K562 (cell line): ENCODE data around the gene TPD52L2. TPM values are rescaled to one million over a fixed set of nuclear protein-coding genes. Genes with fewer than 3 reads are reported as not detected.
A peak's percentile ranks its signal among the peaks of the same experiment; 100 is the strongest.
"Not testable (repeated sequence)": the region's sequence is repeated elsewhere in the genome, so short reads cannot be mapped to it uniquely, and the experiment has no call there.

Source experiments
- ATAC-seq: fragments of 200-7000 bp; cut with Tn5 transposase; 3 replicates; pipeline ENCODE4 v1.9.1; 2020; ENCODE audit warnings: moderate library complexity
- BruUV-seq: library from RNA; stranded (reverse); fragments of 400-500 nt; replicated peaks from 2 replicates; lab custom pipeline; 2021; lab: Mats Ljungman, UMichigan
- CTCF ChIA-PET: fragments of 300-600 bp; formaldehyde crosslinking; extraction: SDS; loops from one replicate; lab custom pipeline; 2021; ENCODE audit warnings: low intra/inter-chr PET ratio; lab: Yijun Ruan, JAX
- POLR2A ChIA-PET: fragments of 300-600, 350-650 bp; sonication (Branson Sonifier 250); formaldehyde crosslinking; extraction: SDS; loops from one replicate; lab custom pipeline; 2021; ENCODE audit warnings: antibody characterized with exemption, inconsistent platforms; lab: Yijun Ruan, JAX
- DNase-seq, 4 experiments: peaks; one replicate each; pipeline versions ENCODE4 v3.0.0 to v3.0.0-alpha.2; 2011 to 2018; ENCODE audit warnings: low spot score in 3 of 4, mixed read lengths in 3 of 4; ENCODE audit errors: extremely low read depth in 1 of 4
- FAIRE-seq: peaks from 2 replicates; lab custom pipeline; 2011; peaks lifted over from hg19 to GRCh38; lab: Jason Lieb, UNC
- H2AFZ ChIP-seq: 2 replicates; pipeline ENCODE4 v1.6.0; 2011; ENCODE audit warnings: low read depth, low read length, control low read depth, inconsistent platforms
- H3K27ac ChIP-seq: fragments of 200-600 bp; 3 replicates; pipeline ENCODE4 v1.8.0; 2011; ENCODE audit warnings: low read depth, mild to moderate bottlenecking, control low read depth, inconsistent platforms, low read length, moderate library complexity, mixed read lengths; ENCODE audit errors: extremely low read depth
- H3K27me3 ChIP-seq, 2 experiments: fragments of 300-600 bp in 1 of 2; 2 replicates in 1 of 2; 3 replicates in 1 of 2; pipeline versions ENCODE4 v1.6.0 to v1.8.0; 2011; ENCODE audit warnings: inconsistent platforms in 2 of 2, low read length in 2 of 2, mild to moderate bottlenecking in 1 of 2, mixed read lengths in 1 of 2, moderate library complexity in 1 of 2; ENCODE audit not compliant: control insufficient read depth in 2 of 2, insufficient read depth in 2 of 2
- H3K36me3 ChIP-seq: fragments of 300-600 bp; 3 replicates; pipeline ENCODE4 v1.8.0; 2011; ENCODE audit warnings: mild to moderate bottlenecking, low read length, inconsistent platforms; ENCODE audit not compliant: control insufficient read depth, insufficient read depth
- H3K4me1 ChIP-seq, 2 experiments: fragments of 200-600 bp in 1 of 2; replicated peaks in 1 of 2; 2 replicates in 1 of 2; 3 replicates in 1 of 2; pipeline versions ENCODE4 v1.5.1 to v1.8.0; 2011; ENCODE audit warnings: inconsistent platforms in 2 of 2, low read length in 2 of 2, mild to moderate bottlenecking in 1 of 2, mixed read lengths in 1 of 2, moderate library complexity in 1 of 2; ENCODE audit not compliant: control insufficient read depth in 2 of 2, insufficient read depth in 2 of 2
- H3K4me2 ChIP-seq: 2 replicates; pipeline ENCODE4 v1.6.1; 2011; ENCODE audit warnings: low read length, control low read depth, inconsistent platforms, mixed read lengths; ENCODE audit not compliant: insufficient read depth
- H3K4me3 ChIP-seq: fragments of 200-600 bp; sonication (generic), shearing (Covaris generic); 2 replicates; pipeline ENCODE4 v1.5.1; 2016; ENCODE audit warnings: control low read depth, inconsistent platforms
- H3K79me2 ChIP-seq: fragments of 200-600 bp; 3 replicates; pipeline ENCODE4 v1.8.0; 2011; ENCODE audit warnings: low read length, inconsistent platforms; ENCODE audit not compliant: control insufficient read depth, insufficient read depth
- H3K9ac ChIP-seq, 2 experiments: 2 replicates each; pipeline versions ENCODE4 v1.6.0 to v1.6.1; 2011; ENCODE audit warnings: low read depth in 2 of 2, low read length in 2 of 2, control low read depth in 1 of 2, inconsistent platforms in 1 of 2, mild to moderate bottlenecking in 1 of 2, mixed read lengths in 1 of 2; ENCODE audit not compliant: insufficient read depth in 1 of 2
- H3K9me1 ChIP-seq: one replicate; pipeline ENCODE4 v1.6.0; 2011; ENCODE audit warnings: inconsistent platforms, mild to moderate bottlenecking, low read length, moderate library complexity; ENCODE audit not compliant: control insufficient read depth, insufficient read depth
- H3K9me3 ChIP-seq: replicated peaks from 2 replicates; pipeline ENCODE4 v1.5.1; 2011; ENCODE audit warnings: low read depth, low read length, inconsistent platforms; ENCODE audit not compliant: control insufficient read depth, insufficient read depth
- H4K20me1 ChIP-seq: replicated peaks from 2 replicates; pipeline ENCODE4 v1.6.1; 2011; ENCODE audit warnings: low read length, inconsistent platforms, mixed read lengths; ENCODE audit not compliant: control insufficient read depth, insufficient read depth
- CREB3L1 ChIP-seq: fragments of 450-650 bp; IDR thresholded peaks from 2 replicates; pipeline ENCODE4 v1.6.1; 2014; ENCODE audit warnings: low read depth, mild to moderate bottlenecking, moderate library complexity, borderline replicate concordance
- RBFOX2 ChIP-seq: fragments of 200-400 bp; formaldehyde crosslinking; IDR thresholded peaks from 2 replicates; pipeline ENCODE4 v1.6.1; 2017; ENCODE audit warnings: low read depth, mild to moderate bottlenecking, low read length, moderate library complexity
- WGBS: fragments of 100-300 bp; shearing (Covaris generic); methylation state at CpG from one replicate; pipeline ENCODE4 v1.1.6; 2016; ENCODE audit warnings: low coverage, mixed read lengths; ENCODE audit not compliant: insufficient coverage; ENCODE audit errors: missing lambda C conversion rate; 5-methylcytosine and 5-hydroxymethylcytosine counted together
- in situ Hi-C: fragments of 300-500 bp; cut with MboI; formaldehyde crosslinking; loops from 4 replicates; pipeline ENCODE4 v1.15.0; 2018; ENCODE audit warnings: inconsistent platforms, mixed read lengths
- intact Hi-C: fragments of 100-400 bp; cut with micrococcal nuclease; formaldehyde crosslinking; loops from 2 replicates; pipeline ENCODE4 v1.14.2; 2022
- polyA plus RNA-seq, 8 experiments: library from polyadenylated mRNA; depleted of rRNA in 4 of 8; stranded (reverse) in 5 of 8; unstranded in 3 of 8; fragments of >200 nt; fragmentation: Nextera tagmentation in 2 of 8; fragmentation: Illumina TruSeq in 1 of 8; extraction: Ambion mirVana in 2 of 8; extraction: Trizol in 1 of 8; gene quantifications; 2 replicates each; pipeline versions ENCODE4 v1.2.1 to v1.2.3, GENCODE V29; 2011 to 2014; ENCODE audit warnings: inconsistent platforms in 1 of 8, missing spikeins in 1 of 8
- total RNA-seq, 7 experiments: library from RNA; depleted of rRNA in 6 of 7; stranded (reverse); fragments of >200 nt in 6 of 7; fragmentation: Illumina TruSeq in 2 of 7; extraction: Trizol in 2 of 7; gene quantifications; 2 replicates each; pipeline versions ENCODE4 v1.2.1 to v1.2.3, GENCODE V29; 2011 to 2021; ENCODE audit warnings: low replicate concordance in 1 of 7

TPD52L2 gene
- total and polyA plus RNA-seq, 9 of the 15 experiments (the other 6 are each of a cell fraction or from before 2014, with no cell fraction given), result 1.9 to 117 (median 74.6) TPM

GRCh38 chr20:63874241-63874640, 9.2 kb downstream of the TPD52L2 start:
- H3K4me3 ChIP-seq, H3K9me3 ChIP-seq, DNase-seq, intact Hi-C loops, H3K4me2 ChIP-seq, H3K27ac ChIP-seq, H3K4me1 ChIP-seq, H3K9me1 ChIP-seq, FAIRE-seq, CTCF ChIA-PET, H3K27me3 ChIP-seq, H3K79me2 ChIP-seq, H3K9ac ChIP-seq, H2AFZ ChIP-seq, ATAC-seq, H4K20me1 ChIP-seq, BruUV-seq, in situ Hi-C loops: not testable (repeated sequence)
- peaks cover 87% of the 10 kb centered on the region for H3K36me3 ChIP-seq
- POLR2A ChIA-PET, result interaction anchor here (0.7 kb wide), 1 partner anchor 20 kb away, joined by 3 read pairs; the partner anchor contains the start of gene DNAJC5
- 90% methylated on average over 4 of the region's 7 CpGs for WGBS

DNA sequence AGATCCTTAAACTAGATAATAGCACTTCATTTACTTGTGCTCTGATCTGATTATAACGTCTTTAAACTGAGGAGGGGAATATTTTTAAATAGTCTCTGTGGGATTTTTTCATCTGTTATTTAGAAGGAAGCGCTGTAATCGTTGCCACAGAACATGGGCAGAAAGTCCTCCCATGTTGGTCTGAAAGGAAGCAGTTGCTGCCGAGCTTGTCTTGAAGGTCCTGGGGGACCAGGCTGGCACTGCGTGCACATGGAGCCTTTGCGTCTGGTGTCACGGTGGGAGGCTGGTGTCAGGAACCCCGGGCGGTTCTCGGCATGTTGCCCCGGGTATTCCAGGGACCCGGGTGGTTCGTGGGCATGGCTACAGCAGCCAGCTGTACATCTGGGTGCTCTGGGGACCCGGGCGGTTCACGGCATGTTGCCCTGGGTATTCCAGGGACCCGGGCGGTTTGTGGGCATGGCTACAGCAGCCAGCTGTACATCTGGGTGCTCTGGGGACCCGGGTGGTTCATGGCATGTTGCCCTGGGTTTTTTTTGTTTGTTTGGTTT, 11.5 kb downstream of the TPD52L2 start:
- WGBS, result 91% methylated on average over 18 of the region's 19 CpGs
- TF ChIP-seq RBFOX2 (peak; percentile 53), CREB3L1 (no peak)
- H3K9me1 ChIP-seq, result no peaks in the 10 kb centered on the region
- no peaks in the 10 kb centered on the region for H3K4me1 ChIP-seq
- FAIRE-seq (no peak), DNase-seq (no peak), ATAC-seq (no peak)
- H2AFZ ChIP-seq, result no peak overlapping the region
- no peak overlapping the region for H3K27ac ChIP-seq
- POLR2A ChIA-PET, result interaction anchor here (0.6 to 4.1 kb wide), 3 partner anchors 8 to 15 kb away, joined by 3 to 39 read pairs (median 3); partner anchors contain the start of gene TPD52L2
- no TSS peak for BruUV-seq
- in situ Hi-C loops (no loop called here), intact Hi-C loops (no loop called here)
- no peaks in the 10 kb centered on the region for H3K27me3 ChIP-seq
- no peak overlapping the region for H3K9ac ChIP-seq
- peaks cover 6% of the 10 kb centered on the region for H4K20me1 ChIP-seq
- H3K4me3 ChIP-seq, result no peak overlapping the region
- no peaks in the 10 kb centered on the region for H3K9me3 ChIP-seq
- no peak overlapping the region for H3K4me2 ChIP-seq
- CTCF ChIA-PET, result interaction anchor here (0.5 kb wide), 1 partner anchor 77 kb away, joined by 4 read pairs; no protein-coding TSS in a partner anchor
- peaks cover 77% of the 10 kb centered on the region; the same call in 2 of the 3 replicates for H3K36me3 ChIP-seq
- peaks cover 2% of the 10 kb centered on the region; the same call in 1 of the 3 replicates for H3K79me2 ChIP-seq
